IMR-90 (cell line): Measurements from ENCODE around the gene DNAJC22.

Source experiments
- BHLHE40 ChIP-seq: fragments of 150-350 bp; IDR thresholded peaks from 2 replicates; pipeline ENCODE4 v1.6.1; 2016; ENCODE audit warnings: mild to moderate bottlenecking, low read depth, low read length
- CTCF ChIP-seq: conservative IDR thresholded peaks from 2 replicates; pipeline ENCODE4 v1.5.1; 2012; ENCODE audit warnings: mild to moderate bottlenecking, low read depth, low read length, improper control_type of control experiment
- ELK1 ChIP-seq: fragments of 150-350 bp; IDR thresholded peaks from 2 replicates; pipeline ENCODE4 v1.6.1; 2016; ENCODE audit warnings: low read depth, mild to moderate bottlenecking, low read length, moderate library complexity, borderline replicate concordance
- FOS ChIP-seq: fragments of 150-350 bp; IDR thresholded peaks from 2 replicates; pipeline ENCODE4 v1.6.1; 2016; ENCODE audit warnings: low read depth, low read length
- MAFK ChIP-seq: IDR thresholded peaks from 2 replicates; pipeline ENCODE4 v1.6.1; 2012; ENCODE audit warnings: low read depth, low read length, improper control_type of control experiment
- MXI1 ChIP-seq: IDR thresholded peaks from 2 replicates; pipeline ENCODE4 v1.6.1; 2012; ENCODE audit warnings: low read depth, mild to moderate bottlenecking, low read length, moderate library complexity, borderline replicate concordance
- POLR2A ChIP-seq: IDR thresholded peaks from 2 replicates; pipeline ENCODE4 v1.6.1; 2012; ENCODE audit warnings: mild to moderate bottlenecking, low read depth, low read length
- RFX5 ChIP-seq: IDR thresholded peaks from 2 replicates; pipeline ENCODE4 v1.8.0; 2012; ENCODE audit warnings: low read depth, mild to moderate bottlenecking, low read length, moderate library complexity

DNA sequence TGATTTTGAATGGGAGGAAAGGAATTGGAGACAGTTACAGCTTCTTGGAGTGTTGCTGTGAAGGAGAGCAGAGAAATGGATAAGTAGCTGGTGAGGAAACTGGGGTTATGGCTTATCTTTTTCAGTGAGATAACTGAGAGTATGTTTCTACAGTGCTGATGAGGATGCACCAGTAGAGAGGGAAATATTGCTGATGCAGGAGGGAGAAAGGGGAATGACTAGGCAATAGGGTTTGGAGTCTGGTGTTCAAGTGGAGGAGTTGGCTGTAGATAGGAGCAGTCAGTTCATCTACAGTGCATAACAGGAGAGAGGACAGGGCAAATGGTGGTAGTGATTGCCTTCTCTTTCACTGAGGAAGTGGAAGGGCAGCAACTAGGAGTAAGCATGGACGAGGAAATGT, 53.6 kb downstream of the DNAJC22 start:
- no peak for TF ChIP-seq MAFK
- no peak for TF ChIP-seq CTCF
- no peak for TF ChIP-seq FOS
- no peak for TF ChIP-seq POLR2A
- no peak for TF ChIP-seq ELK1
- TF ChIP-seq BHLHE40, result no peak
- no peak for TF ChIP-seq RFX5
- TF ChIP-seq MXI1, result no peak
